Measurements from ENCODE around the gene AHCYL2.
"Not testable (repeated sequence)": the region's sequence is repeated elsewhere in the genome, so short reads cannot be mapped to it uniquely, and the experiment has no call there.

AHCYL2 gene

DNA sequence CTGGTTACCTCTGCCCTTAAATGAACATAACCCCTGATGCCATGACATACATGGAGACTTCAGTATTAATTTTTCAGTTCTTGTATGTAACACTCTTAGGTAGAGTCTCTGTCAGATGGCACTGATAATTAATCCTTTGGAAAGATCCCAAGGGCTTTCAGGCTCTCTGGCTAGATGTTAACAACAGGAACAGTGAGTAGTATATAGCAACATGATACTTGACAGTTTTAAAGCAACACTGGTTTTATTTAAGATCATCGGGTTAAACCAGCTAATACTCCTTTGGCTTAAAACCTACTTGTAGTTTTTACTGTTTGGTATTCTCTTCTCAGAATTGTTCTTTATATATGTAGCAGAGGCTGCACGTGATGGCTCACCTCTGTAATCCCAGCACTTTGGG, 27.3 kb downstream of the AHCYL2 start:
- TF ChIP-seq, protein P1, sequence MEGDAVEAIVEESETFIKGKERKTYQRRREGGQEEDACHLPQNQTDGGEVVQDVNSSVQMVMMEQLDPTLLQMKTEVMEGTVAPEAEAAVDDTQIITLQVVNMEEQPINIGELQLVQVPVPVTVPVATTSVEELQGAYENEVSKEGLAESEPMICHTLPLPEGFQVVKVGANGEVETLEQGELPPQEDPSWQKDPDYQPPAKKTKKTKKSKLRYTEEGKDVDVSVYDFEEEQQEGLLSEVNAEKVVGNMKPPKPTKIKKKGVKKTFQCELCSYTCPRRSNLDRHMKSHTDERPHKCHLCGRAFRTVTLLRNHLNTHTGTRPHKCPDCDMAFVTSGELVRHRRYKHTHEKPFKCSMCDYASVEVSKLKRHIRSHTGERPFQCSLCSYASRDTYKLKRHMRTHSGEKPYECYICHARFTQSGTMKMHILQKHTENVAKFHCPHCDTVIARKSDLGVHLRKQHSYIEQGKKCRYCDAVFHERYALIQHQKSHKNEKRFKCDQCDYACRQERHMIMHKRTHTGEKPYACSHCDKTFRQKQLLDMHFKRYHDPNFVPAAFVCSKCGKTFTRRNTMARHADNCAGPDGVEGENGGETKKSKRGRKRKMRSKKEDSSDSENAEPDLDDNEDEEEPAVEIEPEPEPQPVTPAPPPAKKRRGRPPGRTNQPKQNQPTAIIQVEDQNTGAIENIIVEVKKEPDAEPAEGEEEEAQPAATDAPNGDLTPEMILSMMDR (IDR thresholded peaks at IDR 0.05; ENCODE audit: low read depth, low read length) = no peak
- H3K9me3 ChIP-seq (ENCODE audit: severe bottlenecking) = no peaks in the 10 kb centered on the region
- no peak for DNase-seq

DNA sequence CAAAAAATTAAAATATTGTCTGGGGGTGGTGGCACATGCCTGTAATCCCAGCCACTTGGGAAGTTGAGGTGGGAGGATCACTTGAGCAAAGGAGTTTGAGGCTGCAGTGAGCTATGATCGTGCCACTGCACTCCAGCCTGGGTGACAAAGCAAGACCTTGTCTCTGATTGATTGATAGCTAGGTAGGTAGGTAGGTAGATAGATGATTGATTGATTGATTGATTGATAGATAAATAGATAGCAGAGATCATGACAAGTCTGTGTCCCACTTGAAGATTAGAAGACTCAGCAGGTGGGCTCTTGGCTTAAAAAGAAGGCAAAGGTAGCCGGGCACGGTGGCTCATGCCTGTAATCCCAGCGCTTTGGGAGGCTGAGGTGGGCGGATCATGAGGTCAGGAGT, 27.8 kb downstream of the AHCYL2 start:
- not testable (repeated sequence) for H3K9me3 ChIP-seq (ENCODE audit: severe bottlenecking); H3K27me3 ChIP-seq (ENCODE audit: insufficient read depth, low read depth, severe bottlenecking); H3K4me3 ChIP-seq (ENCODE audit: low read depth, low read length); DNase-seq; H3K36me3 ChIP-seq
- 0 out of 2 replicates have a peak overlapping the region, but pooled peaks have one; percentile 25 for H3K27ac ChIP-seq

More for the DNA sequence above, 27.3 kb downstream of the AHCYL2 start:
- Histone ChIP-seq H3K36me3 (no peaks in the 10 kb centered on the region), H3K27ac (no peak overlapping the region; the same call in 1 of the 2 replicates), H3K4me3 (ENCODE audit: low read depth, low read length) (no peak overlapping the region), H3K27me3 (ENCODE audit: insufficient read depth, low read depth, severe bottlenecking) (no peaks in the 10 kb centered on the region)

DNA sequence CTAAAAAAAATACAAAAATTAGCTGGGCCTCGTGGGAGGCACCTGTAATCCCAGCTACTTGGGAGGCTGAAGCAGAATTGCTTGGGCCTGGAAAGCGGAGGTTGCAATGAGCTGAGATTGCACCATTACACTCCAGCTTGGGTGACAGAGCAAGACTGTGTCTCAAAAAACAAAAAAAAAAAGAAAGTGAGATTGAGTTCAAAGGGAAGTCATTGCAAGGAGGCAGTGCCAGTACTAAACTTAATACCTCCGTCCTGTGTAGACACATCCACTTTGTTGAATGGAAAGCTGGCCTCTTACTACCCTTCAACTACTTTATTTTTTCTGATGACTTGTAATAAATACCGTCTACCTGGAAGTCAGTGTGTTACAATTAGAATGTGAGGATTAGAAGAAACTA, 31.0 kb downstream of the AHCYL2 start:
- no peak overlapping the region for H3K27ac ChIP-seq
- H3K27me3 ChIP-seq (ENCODE audit: insufficient read depth, low read depth, severe bottlenecking) = no peaks in the 10 kb centered on the region
- H3K4me3 ChIP-seq (ENCODE audit: low read depth, low read length) = no peak overlapping the region
- no peaks in the 10 kb centered on the region for H3K36me3 ChIP-seq
- TF ChIP-seq, protein P1 (IDR thresholded peaks at IDR 0.05; ENCODE audit: low read depth, low read length) = no peak
- DNase-seq = no peak
- H3K9me3 ChIP-seq (ENCODE audit: severe bottlenecking) = no peaks in the 10 kb centered on the region

DNA sequence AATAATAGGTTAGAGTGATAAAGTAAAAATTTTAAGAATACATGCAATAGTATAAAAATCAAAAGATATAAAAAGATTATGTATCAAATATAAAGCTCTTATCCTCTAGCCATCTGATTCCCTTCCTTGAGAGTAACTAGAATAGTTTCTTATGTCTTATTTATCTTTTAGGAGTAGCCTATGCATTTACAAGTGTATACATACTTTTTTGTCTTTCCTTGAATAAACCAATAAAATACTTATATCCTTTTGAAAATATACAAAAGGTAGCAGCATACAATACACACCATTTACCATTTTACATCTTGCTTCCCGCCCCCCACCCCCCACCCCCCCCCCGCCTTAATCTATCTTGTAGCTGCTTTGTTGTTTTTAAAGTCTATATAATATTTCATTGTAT, 31.4 kb downstream of the AHCYL2 start:
- H3K9me3 ChIP-seq (ENCODE audit: severe bottlenecking) = no peaks in the 10 kb centered on the region
- DNase-seq = no peak
- H3K27me3 ChIP-seq (ENCODE audit: insufficient read depth, low read depth, severe bottlenecking) = no peaks in the 10 kb centered on the region
- TF ChIP-seq, protein P1 (IDR thresholded peaks at IDR 0.05; ENCODE audit: low read depth, low read length) = no peak
- H3K36me3 ChIP-seq = no peaks in the 10 kb centered on the region
- H3K27ac ChIP-seq = no peak overlapping the region
- no peak overlapping the region for H3K4me3 ChIP-seq (ENCODE audit: low read depth, low read length)

DNA sequence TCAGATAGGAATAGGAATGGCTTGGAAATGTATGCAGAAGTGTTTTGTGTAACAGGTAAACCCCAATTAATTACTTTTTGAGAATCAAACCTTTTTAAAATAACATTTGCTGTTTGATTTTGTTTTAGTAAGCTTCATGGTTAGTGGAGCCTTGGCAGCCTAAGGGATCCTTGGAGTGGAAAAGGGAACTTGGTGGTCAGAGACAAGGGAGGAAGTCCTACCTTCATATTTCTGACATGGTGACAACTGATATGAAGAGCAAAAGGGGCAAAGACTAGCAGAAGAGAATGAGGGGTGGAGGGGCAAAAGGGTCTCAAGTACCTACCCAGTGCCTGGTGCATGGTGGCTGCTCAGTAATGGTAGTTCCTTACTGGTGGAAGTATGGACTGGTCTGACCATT, 32.3 kb downstream of the AHCYL2 start:
- Histone ChIP-seq H3K27ac (no peak overlapping the region), H3K36me3 (no peaks in the 10 kb centered on the region), H3K27me3 (ENCODE audit: insufficient read depth, low read depth, severe bottlenecking) (no peaks in the 10 kb centered on the region), H3K4me3 (ENCODE audit: low read depth, low read length) (no peak overlapping the region), H3K9me3 (ENCODE audit: severe bottlenecking) (no peaks in the 10 kb centered on the region)
- DNase-seq = no peak
- TF ChIP-seq, protein P1 (IDR thresholded peaks at IDR 0.05; ENCODE audit: low read depth, low read length) = no peak

DNA sequence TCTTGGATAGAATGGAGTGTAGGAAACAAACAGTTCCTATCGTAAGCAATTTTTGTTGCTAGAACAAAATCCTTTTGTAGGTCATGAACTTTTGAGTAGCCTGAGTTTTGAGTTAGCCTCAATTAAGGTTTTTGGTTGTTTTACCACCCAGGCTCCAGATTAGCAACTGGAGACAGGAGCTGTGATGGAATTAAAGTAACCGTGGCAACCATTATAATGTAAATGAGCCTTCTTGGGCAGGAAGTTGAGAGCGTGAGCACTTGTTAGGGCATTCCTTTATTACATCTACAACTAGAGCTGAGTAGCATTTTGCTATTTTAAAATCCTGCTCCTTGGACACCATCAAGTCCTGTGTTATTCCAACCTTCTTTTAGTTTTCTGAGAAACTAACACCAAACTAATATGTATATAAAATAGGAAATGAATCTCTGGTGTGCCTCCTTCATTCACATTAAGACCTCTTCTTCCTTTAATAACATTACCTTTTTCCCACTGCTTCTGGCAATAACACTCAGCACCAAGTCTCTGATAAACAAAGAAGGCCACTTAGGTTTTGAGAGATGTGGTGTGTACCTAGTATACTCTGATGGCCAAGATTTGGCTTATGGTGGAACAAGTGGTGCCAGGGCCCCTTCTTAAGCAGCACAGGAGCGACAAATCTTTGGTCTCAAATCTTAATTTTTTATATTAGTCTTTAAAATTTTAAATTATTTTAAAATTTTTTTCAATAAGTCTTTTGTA, 34.0 kb downstream of the AHCYL2 start:
- Histone ChIP-seq H3K27ac (no peak overlapping the region), H3K36me3 (no peaks in the 10 kb centered on the region)
- TF ChIP-seq, protein P1 (IDR thresholded peaks at IDR 0.05; ENCODE audit: low read depth, low read length) = no peak

More for the DNA sequence above, 34.0 kb downstream of the AHCYL2 start:
- no peak for DNase-seq
- no peaks in the 10 kb centered on the region for H3K9me3 ChIP-seq (ENCODE audit: severe bottlenecking)
- H3K4me3 ChIP-seq (ENCODE audit: low read depth, low read length) = no peak overlapping the region
- H3K27me3 ChIP-seq (ENCODE audit: insufficient read depth, low read depth, severe bottlenecking) = no peaks in the 10 kb centered on the region
